Measurements from ENCODE around the gene CACNA2D4.

Gene CACNA2D4

DNA sequence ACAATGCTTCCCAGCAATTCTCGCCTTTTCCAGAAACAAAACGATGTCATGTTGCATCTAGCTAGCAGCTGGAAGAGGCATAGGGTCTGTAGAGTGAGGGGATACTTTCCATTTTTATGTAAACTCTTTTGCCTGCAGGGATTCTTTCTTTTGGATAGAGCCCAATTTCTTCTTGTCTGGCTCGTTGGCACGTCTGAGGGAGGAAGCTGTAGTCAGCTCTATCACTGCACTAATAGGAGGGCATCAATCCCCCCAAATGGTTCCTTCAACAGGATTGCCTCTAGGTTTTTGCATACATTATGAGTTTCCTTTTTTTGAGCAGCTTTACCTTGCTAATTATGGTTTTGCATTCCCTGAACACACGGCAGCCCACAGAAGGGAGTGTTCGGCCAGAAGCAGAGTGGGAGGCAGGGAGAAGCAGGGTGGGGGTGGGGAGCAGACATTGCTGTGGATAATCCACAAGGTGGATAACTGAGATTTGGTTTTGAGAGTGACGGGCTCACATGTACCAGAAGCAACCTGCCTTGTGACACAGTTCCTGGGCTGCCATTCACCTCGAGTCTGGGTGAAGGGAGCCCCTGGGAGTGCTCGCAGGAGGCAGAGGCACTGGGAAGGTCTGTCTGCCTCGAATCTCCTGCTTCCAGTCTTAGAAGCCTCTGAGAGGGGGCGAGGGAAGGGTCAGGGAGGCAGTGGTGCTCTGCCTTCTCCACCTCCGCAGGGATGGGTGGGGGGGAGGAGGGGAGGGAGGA, 73.6 kb downstream of the CACNA2D4 start:
- DNase-seq: no peak

DNA sequence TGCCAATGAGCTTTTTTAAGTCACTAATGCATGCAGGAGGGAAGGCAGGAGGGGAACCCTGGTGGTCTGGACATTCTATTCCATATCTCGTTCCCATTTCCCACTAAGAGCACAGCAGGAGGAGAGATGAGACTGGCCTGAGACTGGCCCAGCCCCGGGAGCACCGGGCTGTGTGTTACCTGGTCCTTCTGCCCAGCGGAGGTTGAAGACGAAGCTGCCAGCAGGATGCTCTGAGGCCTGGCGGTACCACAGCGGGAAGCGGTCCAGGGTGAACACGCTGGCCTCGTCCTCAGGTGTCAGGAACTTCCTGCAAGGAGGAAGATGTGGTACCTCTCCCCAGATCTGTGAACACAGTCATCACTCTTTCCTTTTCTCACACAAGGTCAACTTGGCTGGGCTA, 74.2 kb downstream of the CACNA2D4 start:
- DNase-seq: no peak

DNA sequence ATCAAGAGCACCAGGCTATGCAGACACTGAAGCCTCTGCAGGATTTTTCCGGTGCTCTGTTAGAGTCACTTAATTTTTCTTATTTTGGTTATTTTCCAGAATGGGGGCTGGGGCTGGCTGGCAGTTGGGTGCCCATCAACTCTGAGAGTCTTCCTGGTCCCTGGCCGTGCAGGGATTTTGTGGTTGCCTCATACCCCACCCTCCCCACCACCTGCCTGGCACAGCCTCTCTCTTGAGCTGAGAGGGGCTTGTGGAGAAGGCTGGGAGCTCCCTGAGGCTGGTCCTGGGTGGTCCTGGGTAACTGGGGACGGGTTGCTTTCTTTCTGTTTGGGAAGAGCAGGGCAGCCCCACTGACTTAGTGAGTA, 74.8 kb downstream of the CACNA2D4 start:
- DNase-seq: no peak

DNA sequence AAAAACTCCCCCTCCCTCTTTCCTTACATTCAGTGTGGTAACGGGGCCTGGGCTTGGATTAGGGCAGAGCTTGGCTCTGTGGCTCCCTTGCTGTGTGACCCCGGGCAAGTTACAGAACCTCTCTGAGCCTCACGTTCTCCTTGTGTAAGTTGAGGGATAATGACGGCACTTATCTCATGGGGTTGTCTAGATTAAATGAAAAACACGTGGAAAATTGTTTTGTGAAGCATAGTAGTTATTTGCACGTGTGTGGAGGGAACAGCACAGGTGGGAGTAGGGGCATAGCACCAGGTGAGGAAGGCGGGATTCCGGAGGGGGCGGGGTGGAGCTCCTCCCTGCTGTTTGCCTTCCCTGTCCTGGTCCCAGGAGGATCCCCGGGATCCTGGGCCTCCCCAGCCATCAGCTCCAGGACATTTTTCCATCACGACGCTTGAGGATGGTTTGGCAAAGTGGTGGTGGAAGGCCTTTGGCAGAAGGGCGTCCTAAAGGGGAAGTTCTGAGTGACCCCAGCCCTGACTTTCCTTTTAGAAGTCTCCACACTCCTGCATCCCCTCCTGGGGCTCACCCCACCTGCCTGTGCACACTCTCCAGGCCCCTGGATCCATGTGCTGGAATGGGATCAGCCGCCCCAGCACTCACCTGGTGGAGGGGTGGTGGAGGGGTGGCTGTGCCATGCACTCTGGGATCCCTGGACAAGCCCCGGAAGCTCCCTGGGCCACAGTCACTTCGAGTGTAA, 75.4 kb downstream of the CACNA2D4 start:
- no peak for DNase-seq

DNA sequence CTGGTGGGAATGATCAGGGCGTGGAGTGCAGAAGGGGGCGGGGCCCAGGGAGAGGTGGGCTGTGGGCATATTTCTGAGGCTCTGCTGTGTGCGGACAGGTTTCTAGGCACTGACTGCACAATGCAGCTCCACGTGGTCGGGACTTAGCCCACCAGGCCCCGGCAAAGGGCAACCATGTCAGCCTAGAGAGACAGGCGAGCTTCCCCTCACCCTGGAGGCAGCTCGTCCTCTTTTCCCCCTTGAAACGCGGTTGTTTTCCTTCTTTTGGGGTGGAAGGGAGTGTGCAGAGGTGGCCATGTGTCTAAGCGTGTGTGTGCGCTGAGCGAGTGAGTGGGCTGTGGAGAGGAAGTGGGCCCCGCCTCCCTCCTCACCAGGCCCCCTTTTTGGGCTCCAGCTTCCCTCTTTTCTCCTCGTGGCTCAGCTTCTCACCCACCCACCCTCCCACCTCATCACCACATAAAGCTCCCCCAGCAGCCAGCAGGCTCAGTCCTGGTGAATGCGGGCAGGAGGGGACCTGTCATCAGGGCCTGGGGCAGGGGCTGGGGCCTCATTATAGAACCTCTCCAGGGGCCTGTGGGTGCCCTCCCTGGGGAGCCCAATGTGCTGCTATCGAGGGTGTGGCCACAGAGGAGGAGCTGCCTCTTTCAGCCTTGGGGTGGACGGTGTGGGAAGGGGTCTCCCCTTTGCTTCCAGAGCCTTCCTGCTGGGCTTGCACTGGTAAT, 76.1 kb downstream of the CACNA2D4 start:
- DNase-seq: no peak

DNA sequence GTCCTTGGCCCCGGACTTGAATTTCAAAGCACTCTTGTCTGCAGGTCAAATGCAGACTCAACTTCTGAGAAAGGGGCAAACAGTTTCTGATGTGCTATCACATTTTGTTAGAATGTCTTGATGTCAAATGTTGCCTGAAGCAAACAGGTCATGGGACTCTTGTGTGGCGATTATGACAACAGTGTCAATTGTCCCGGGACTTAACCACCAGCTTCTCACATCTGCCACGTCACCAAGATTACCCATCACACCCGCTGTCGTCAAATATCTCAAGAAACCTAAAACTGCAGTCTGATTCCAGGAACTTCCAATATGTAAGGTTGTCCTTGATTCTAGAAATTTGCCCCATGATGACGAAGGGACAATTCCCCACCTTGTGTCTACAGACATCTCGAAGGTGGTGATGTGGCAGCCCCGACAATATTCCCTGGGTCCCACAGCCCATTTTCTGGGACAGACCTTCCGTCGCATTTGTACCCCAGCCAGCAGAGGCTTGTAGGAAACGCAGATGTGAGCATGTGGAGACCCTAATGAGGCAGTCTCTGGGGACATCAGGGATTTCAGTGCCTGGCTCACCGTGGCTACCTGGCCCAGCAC, 76.8 kb downstream of the CACNA2D4 start:
- no peak for DNase-seq

DNA sequence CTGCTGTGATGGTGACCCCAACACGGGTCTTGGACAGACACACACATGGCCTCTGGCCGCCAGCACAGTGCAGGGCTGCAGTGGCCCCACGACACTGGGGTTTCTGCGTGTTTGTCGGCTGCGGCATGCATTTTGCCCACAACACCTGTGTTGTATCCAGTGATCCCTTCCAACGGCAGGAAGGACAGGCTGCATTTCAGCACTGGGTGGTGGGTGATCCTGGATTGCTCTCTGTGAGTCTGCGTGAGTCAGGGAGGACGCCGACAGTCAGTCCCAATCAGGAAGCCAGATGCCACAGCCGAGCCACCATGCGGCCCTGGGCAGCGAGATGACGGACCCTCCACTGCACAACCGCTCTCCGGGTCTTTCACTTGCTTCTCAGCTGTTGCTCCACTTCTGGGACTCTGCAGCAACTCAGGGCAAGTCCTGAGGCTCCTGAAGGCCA, 77.4 kb downstream of the CACNA2D4 start:
- DNase-seq: no peak

DNA sequence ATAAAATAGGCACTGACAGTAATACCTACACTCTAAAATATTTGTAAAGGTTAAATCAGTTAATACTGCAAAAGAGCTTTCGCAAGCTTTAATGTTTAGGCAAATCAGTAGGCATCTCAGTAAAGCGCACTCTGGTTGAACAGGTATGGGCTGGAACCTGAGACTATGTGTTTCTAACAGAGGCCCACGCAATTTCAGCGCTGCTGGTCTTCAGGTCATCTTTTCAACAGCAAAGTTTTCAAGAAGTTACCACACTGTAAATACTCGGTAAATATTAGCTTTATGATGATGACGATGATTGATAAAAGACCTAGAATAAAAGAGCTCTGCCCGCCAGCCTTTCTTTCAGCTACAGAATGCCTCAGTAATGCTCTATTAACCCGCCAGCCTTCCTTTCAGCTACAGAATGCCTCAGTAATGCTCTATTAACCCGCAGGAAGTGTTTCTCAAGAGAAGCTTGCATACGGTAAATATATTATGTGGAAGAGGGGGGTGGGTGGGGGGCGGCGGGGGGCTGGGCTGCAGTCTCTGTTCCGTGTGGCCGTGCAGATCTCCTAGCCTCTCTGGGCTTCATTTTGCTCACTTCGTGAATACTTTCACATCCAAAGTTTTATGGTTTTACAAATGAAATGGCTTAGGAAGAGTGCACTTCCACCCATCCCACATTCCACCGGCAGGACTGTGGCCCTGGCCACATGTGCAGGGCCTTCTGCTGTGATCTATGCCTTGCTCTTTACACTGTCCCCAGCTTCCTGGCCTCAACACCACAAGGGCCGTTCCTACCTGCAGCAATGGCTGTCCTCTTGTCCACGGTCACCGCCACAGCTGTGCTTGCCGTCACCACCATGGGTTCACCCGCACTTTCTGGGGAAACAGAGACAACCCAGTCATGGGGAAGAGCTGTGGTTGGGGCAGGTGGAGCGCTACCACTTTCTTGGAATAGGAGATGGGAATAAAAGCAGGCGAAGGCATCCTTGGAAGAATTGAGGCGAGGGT, 78.2 kb downstream of the CACNA2D4 start:
- peak; percentile 61 for DNase-seq

DNA sequence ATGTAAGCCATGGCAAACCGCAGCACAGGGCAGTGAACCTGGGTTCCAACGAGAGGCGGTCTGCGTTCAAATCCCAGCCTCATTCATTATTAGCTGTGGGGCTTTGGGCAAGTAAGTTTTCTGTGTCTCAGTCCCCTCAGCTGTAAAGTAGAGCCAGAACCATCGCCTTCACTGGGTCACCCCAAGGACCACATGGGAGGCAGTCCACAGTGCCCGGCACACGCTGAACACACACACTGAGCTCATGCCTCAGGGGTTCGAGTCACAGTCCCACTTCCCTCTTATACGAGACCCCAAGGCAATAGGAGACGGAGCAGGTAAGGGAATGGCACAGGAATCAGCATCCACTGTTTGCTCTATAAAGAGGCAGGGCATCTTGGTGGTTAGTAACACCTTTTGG, 79.0 kb downstream of the CACNA2D4 start:
- no peak for DNase-seq

DNA sequence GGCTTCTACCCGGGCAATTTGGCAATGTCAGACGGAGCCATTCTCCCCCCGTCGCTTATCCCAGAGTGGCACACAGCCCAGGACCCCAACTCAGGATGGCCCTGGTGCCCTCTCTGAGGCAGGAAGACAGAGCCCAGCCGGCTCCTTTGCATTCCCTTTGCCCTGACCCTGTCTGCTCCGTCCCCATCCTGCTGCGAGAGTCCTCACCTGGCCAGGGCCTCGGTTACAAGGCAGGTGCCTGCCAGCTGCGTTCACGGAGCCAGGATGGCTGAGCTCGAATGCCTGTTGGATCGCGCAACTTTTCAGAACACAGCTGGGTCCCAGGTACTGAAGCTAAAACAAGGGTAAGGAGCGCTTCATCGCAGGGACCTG, 79.5 kb downstream of the CACNA2D4 start:
- DNase-seq: no peak

DNA sequence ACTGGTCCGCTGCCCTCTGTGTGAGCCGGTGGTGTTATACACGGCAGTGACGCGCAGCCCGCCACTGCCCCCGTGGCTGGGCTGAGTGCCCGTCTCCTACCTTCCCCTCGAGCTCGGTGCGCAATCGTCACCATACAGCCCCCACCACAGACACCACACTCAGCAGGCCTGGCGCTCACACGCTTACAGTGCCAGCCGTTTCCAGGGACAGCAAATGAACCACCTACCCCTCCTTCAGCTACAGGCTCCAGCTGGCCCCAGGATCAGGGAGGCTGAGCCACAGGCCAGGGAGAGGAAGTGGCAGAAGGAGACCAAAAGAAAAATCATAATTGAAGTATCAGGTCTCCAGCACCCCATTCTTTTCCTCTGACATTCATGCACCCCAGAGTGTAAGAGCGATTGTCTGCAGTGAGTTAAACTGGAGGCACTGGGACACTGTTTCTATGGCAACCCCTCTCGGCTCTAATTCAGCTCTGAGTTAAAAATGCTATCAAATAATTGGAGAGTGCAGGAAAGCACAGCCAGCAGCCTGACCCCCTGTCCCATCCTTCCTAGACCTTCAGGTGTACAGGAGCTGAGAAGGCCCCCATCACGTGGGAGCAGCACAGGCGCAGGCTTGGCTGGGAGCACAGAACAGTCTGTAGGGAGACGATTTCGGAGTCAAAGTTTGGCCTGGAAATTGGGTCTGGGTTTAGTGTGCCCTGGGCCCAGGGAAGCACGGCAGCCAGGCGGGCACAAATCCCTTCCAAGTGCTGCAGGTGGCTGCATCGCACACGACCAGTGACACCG, 80.1 kb downstream of the CACNA2D4 start:
- DNase-seq: peak; percentile 24

DNA sequence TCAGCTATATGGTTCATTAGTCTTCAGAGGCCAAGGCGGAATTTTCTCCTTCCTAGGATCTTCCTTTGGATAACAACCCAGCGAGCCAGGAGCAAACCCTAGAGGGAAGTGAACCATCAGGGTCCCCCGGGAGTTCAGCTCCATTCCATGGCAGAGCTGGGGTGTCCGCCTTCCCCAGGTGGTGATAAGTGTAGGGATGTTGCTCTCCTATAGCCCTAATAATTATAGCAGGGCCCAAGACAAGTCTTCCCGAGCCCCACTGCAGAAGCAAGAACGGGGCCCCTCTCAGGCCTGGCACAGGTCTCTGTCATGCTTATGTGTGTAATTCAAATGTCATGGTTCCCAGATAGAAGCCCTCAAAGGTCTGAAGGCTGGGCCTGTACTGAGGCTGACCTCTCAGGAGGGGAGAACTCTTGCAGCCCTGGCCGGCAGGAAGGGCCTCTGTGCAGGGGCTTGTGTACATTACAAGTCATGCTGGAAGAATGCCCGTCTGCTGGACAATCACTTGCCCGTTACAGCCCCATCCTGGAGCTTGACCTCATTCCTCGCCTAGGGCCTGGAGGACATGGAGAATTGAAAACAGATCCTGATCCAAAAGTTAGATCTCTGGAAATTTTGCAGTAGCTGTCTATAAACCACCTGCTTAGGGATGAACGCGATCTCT, 80.8 kb downstream of the CACNA2D4 start:
- DNase-seq: no peak

DNA sequence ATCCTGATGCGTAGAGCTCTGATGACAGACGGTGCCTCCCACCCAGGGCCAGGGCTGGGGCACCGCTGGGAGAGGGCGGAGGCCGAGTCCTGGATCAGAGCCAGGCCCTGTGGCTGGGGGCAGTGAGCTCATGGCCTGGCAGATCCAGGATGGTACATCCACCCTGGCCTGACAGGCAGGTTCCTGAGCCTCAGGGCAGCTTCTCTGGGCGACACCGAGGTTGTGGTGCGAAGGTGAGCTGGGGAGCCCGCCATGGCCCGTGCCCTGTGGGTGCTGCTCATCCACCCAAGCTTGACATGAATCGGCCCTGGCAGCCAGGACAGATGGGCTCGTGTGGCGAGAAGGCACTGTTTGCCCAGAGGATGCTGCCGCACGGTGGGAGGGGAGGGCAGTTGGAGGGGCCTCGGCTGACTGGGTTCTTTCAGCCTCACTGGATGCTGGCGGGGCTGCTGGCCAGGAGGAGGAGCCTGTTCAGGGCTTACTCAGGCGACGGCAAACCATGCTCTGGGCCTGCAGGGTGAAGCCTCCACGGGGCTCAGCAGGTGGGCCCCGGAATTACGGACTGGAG, 81.5 kb downstream of the CACNA2D4 start:
- peak; percentile 64 for DNase-seq

DNA sequence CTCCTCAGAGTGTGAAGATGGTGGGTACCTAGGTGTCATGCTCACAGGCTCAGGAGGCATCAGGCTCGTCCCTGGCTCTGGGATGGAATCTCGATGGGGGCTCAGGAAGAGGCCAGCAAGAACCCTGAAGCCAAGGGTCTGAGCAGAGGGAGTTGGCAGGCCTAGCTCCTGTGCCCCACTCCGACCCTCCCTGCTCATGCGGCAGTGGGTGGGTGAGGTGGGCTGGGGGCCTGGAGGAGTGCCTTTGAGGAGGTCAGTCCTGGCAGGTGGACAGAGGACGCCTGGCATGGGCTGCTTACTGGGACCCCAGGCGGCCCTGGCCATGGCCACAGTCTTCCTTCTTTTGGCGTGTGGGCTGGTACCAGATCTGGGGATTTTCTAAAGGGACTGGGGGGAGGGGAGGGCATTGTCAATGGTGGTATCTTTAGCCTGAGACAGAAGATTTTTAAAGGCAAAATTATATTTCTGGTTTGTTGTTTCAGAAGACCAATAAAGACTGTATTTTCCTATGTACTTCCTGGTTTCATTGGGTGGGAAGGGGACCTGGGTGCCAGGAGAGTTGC, 82.1 kb downstream of the CACNA2D4 start:
- DNase-seq: no peak

DNA sequence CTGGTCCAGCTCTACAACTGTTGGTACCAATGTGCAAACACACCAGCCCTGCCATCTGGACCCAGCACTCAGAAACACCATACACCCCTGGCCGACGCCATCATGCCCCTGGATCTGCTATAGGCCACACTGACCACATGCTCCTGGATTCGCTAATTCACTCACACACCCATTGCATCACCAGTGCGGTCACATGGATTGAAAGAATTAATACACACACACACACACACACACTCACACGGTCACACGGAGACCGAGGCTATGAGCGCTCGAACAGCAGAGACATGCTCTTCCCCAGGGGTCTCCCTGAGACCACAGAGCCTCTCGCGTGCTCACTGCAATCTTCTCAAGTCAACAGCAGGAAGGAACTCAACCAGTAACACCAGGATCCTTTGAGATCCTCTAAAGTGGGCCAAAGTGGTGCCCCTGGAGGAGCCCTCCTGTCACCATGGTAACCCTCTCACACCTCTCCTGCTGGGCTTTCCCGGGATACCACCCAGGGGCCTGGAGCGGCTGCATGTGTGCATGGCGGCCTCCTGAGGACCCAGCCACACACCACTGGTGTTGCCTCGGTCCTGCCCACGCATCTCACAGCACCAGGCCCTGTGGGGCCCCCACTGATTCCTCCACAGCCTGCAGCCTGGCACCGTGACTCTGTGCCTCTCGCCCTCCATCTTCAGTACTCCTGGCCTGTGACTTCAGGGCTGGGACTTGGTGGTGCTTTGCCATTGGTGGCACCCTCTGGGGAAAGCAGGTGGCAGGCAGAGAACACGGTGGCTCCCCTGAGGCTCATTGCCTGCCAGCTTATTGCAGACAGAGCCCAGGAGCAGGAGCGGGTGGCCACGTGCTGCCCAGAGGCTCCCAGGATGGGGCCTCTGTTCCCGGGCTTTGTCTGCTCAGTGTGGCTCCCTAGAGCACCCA, 83.0 kb downstream of the CACNA2D4 start:
- no peak for DNase-seq

DNA sequence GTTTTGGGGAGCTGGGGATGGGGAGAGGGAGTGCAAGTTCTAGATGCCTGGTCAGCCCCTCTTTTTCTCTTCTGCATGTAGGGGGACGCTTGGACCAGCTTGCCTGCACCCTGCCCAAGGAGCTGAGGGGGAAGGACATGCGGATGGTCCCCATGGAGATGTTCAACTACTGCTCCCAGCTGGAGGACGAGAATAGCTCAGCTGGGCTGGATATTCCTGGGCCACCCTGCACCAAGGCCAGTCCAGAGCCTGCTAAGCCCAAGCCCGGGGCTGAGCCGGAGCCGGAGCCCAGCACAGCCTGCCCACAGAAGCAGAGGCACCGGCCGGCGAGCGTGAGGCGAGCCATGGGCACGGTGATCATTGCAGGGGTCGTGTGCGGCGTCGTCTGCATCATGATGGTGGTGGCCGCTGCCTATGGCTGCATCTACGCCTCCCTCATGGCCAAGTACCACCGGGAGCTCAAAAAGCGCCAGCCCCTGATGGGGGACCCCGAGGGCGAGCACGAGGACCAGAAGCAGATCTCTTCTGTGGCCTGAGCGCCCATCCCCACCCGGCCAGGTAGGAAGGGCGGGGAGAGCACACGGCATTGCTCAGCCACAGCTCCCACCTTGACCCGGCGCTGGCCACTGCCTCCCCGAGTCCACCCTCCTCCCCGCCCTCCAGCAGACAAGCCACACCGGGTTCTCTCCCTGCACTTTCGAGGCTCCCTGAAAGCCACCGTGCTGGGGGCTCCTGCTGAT, 84.1 kb downstream of the CACNA2D4 start:
- DNase-seq: no peak

DNA sequence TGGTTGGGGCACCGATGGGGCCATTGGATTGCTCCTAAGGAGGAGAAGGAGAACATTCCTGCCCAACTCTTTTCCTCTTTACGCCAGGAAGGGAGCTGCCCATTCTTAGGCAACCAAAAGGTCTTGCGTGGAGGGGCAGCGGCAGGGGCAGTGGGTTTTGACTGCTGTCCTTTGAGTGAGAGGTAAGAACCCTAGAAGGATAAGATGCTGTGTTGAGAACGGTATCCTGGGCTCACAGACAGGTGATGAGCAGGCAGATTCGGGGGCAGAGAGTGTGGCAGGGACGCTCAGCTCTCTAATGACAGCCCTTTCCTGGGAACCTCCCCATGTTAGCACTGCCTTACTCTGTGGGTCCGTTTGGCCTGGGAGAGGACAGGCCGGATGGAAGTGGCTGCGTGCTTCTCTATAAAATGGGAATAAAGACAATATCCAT, 84.8 kb downstream of the CACNA2D4 start:
- DNase-seq: no peak
